ENCODE measurements around the gene CTSA. TPM values are rescaled to one million over a fixed set of nuclear protein-coding genes. Genes with fewer than 3 reads are reported as not detected.

CTSA gene
- total and polyA plus RNA-seq, 9 of the 15 experiments (the other 6 are each of a cell fraction or from before 2014, with no cell fraction given), result 8.8 to 61.7 (median 28.3) TPM

GRCh38 chr20:45924391-45925261, 33.5 kb downstream of the CTSA start:
- no peaks in the 10 kb centered on the region for H3K79me2 ChIP-seq (ENCODE audit: control insufficient read depth, insufficient read depth, low read length)
- TF ChIP-seq MAFF (IDR thresholded peaks at IDR 0.05; ENCODE audit: low read length), result peak; percentile 43; the same call in 1 of the 2 replicates
- TF ChIP-seq ZNF316 (IDR thresholded peaks at IDR 0.05), result peak; percentile 81
- peak; percentile 87 for TF ChIP-seq C11orf30 (IDR thresholded peaks at IDR 0.05; ENCODE audit: low read depth)
- TF ChIP-seq SMAD2 (IDR thresholded peaks at IDR 0.05; ENCODE audit: low read depth, low read length), result no peak
- TF ChIP-seq MAFG (tag; conservative IDR thresholded peaks at IDR 0.05), result peak; percentile 87
- peak; percentile 56; the same call in 1 of the 2 replicates for TF ChIP-seq MAFK (IDR thresholded peaks at IDR 0.05; ENCODE audit: low read length)
- no peaks in the 10 kb centered on the region for H3K9me1 ChIP-seq (ENCODE audit: control insufficient read depth, insufficient read depth, low read length)
- no peak overlapping the region for H3K4me3 ChIP-seq
- DNase-seq (ENCODE audit: extremely low read depth in 1 of 4, low spot score in 3 of 4) (no peak), FAIRE-seq (no peak), ATAC-seq (no peak)
- peaks cover 3% of the 10 kb centered on the region; the same call in 1 of the 2 replicates for H4K20me1 ChIP-seq (replicated peaks; ENCODE audit: control insufficient read depth, insufficient read depth, low read length)
- peaks cover 6 to 10% of the 10 kb centered on the region in 2 experiments; a peak in 4 of 5 replicates for H3K4me1 ChIP-seq (replicated peaks in 1 of 2; ENCODE audit: control insufficient read depth in 2 of 2, insufficient read depth in 2 of 2, low read length in 2 of 2)
- POLR2A ChIA-PET, result interaction anchor here (0.6 to 8.0 kb wide), 4 partner anchors 8 to 24 kb away, joined by 3 to 91 read pairs (median 4); partner anchors contain the start of gene PCIF1
- no peak overlapping the region for H3K27ac ChIP-seq (ENCODE audit: extremely low read depth, low read depth, low read length)
- 47% methylated on average over 21 of the region's 21 CpGs for WGBS (ENCODE audit: insufficient coverage, low coverage, missing lambda C conversion rate)
- in situ Hi-C loops (cut with MboI) (no loop called here), intact Hi-C loops (cut with micrococcal nuclease) (no loop called here)
- H3K27me3 ChIP-seq (ENCODE audit: control insufficient read depth in 2 of 2, insufficient read depth in 2 of 2, low read length in 2 of 2), result no peaks in the 10 kb centered on the region; a peak in 1 of 5 replicates
- H3K36me3 ChIP-seq (ENCODE audit: control insufficient read depth, insufficient read depth, low read length), result no peaks in the 10 kb centered on the region
- CTCF ChIA-PET (ENCODE audit: low intra/inter-chr PET ratio), result no interaction called here
- H2AFZ ChIP-seq (ENCODE audit: low read depth, low read length), result no peak overlapping the region
- peak overlapping the region in 1 of 2 experiments; percentile 56; a peak in 2 of 4 replicates for H3K9ac ChIP-seq (ENCODE audit: insufficient read depth in 1 of 2, low read depth in 2 of 2, low read length in 2 of 2)
- H3K4me2 ChIP-seq (ENCODE audit: insufficient read depth, low read length), result no peak overlapping the region
- no TSS peak for BruUV-seq (replicated peaks)
- no peaks in the 10 kb centered on the region for H3K9me3 ChIP-seq (replicated peaks; ENCODE audit: control insufficient read depth, insufficient read depth, low read depth, low read length)

Measured in K562 (cell line).